Measurements from ENCODE around the gene CCDC90B. TPM values are rescaled to one million over a fixed set of nuclear protein-coding genes. Genes with fewer than 3 reads are reported as not detected.
"Not testable (repeated sequence)": the region's sequence is repeated elsewhere in the genome, so short reads cannot be mapped to it uniquely, and the experiment has no call there.

CCDC90B gene
- total RNA-seq, 1 donor: 44.6 TPM

- Histone ChIP-seq H3K27me3 (ENCODE audit: insufficient read depth, low read length) (no peaks in the 10 kb centered on the region), H3K4me1 (ENCODE audit: insufficient read depth, low read length) (no peaks in the 10 kb centered on the region)
These were observed 13.5 kb downstream of the CCDC90B start for GRCh38 chr11:83272627-83273026.

GRCh38 chr11:83271734-83272133 is 14.4 kb downstream of the CCDC90B start:
- not testable (repeated sequence) for H3K4me1 ChIP-seq (ENCODE audit: insufficient read depth, low read length); H3K4me3 ChIP-seq (ENCODE audit: low read length); H3K9me3 ChIP-seq (ENCODE audit: low read depth, low read length); H3K27me3 ChIP-seq (ENCODE audit: insufficient read depth, low read length)

More at GRCh38 chr11:83272627-83273026, 13.5 kb downstream of the CCDC90B start:
- H3K4me3 ChIP-seq (ENCODE audit: low read length): no peak overlapping the region
- no peaks in the 10 kb centered on the region for H3K9me3 ChIP-seq (ENCODE audit: low read depth, low read length)

- not testable (repeated sequence) for H3K9me3 ChIP-seq (ENCODE audit: low read depth, low read length); H3K4me3 ChIP-seq (ENCODE audit: low read length); H3K4me1 ChIP-seq (ENCODE audit: insufficient read depth, low read length); H3K27me3 ChIP-seq (ENCODE audit: insufficient read depth, low read length)
These were observed 17.1 kb downstream of the CCDC90B start for GRCh38 chr11:83269080-83269479.

DNA sequence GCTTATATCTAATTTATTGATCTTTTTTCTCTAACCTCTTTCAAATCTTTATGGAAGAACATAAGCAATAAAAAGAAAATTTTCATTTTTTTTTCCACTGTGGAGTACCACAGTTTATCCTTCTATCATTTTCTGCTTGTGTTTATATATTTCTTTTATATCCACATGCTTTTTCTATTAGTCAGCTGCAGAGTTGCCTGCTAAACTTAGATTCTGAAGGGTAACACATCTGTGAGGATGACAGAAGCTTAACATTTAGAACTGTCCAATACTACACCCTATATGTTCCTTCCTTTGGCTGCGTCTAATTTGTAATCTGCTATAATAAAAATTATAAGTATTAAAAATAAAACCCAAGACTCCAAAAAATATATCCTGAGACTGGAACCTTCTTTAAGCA is 20.8 kb downstream of the CCDC90B start:
- H3K9me3 ChIP-seq (ENCODE audit: low read depth, low read length): no peaks in the 10 kb centered on the region
- H3K27me3 ChIP-seq (ENCODE audit: insufficient read depth, low read length): no peaks in the 10 kb centered on the region

GRCh38 chr11:83259559-83259958 is 26.6 kb downstream of the CCDC90B start:
- Histone ChIP-seq H3K4me3 (ENCODE audit: low read length) (no peak overlapping the region), H3K4me1 (ENCODE audit: insufficient read depth, low read length) (no peaks in the 10 kb centered on the region), H3K9me3 (ENCODE audit: low read depth, low read length) (no peaks in the 10 kb centered on the region), H3K27me3 (ENCODE audit: insufficient read depth, low read length) (no peaks in the 10 kb centered on the region)

More for the DNA sequence above, 20.8 kb downstream of the CCDC90B start:
- H3K4me1 ChIP-seq (ENCODE audit: insufficient read depth, low read length): no peaks in the 10 kb centered on the region
- no peak overlapping the region for H3K4me3 ChIP-seq (ENCODE audit: low read length)

GRCh38 chr11:83257761-83258168 is 28.4 kb downstream of the CCDC90B start:
- H3K27me3 ChIP-seq (ENCODE audit: insufficient read depth, low read length): no peaks in the 10 kb centered on the region
- no peaks in the 10 kb centered on the region for H3K9me3 ChIP-seq (ENCODE audit: low read depth, low read length)
- no peak overlapping the region for H3K4me3 ChIP-seq (ENCODE audit: low read length)
- no peaks in the 10 kb centered on the region for H3K4me1 ChIP-seq (ENCODE audit: insufficient read depth, low read length)

- H3K27me3 ChIP-seq (ENCODE audit: insufficient read depth, low read length): no peaks in the 10 kb centered on the region
- no peak overlapping the region for H3K4me3 ChIP-seq (ENCODE audit: low read length)
- no peaks in the 10 kb centered on the region for H3K4me1 ChIP-seq (ENCODE audit: insufficient read depth, low read length)
- no peaks in the 10 kb centered on the region for H3K9me3 ChIP-seq (ENCODE audit: low read depth, low read length)
These were observed 29.4 kb downstream of the CCDC90B start for GRCh38 chr11:83256602-83257340.

GRCh38 chr11:83255366-83255765 is 30.8 kb downstream of the CCDC90B start:
- no peaks in the 10 kb centered on the region for H3K27me3 ChIP-seq (ENCODE audit: insufficient read depth, low read length)
- no peaks in the 10 kb centered on the region for H3K4me1 ChIP-seq (ENCODE audit: insufficient read depth, low read length)
- no peak overlapping the region for H3K4me3 ChIP-seq (ENCODE audit: low read length)

GRCh38 chr11:83252941-83253340 is 33.2 kb downstream of the CCDC90B start:
- no peaks in the 10 kb centered on the region for H3K9me3 ChIP-seq (ENCODE audit: low read depth, low read length)
- H3K27me3 ChIP-seq (ENCODE audit: insufficient read depth, low read length): no peaks in the 10 kb centered on the region
- no peak overlapping the region for H3K4me3 ChIP-seq (ENCODE audit: low read length)
- H3K4me1 ChIP-seq (ENCODE audit: insufficient read depth, low read length): no peaks in the 10 kb centered on the region

More at GRCh38 chr11:83255366-83255765, 30.8 kb downstream of the CCDC90B start:
- no peaks in the 10 kb centered on the region for H3K9me3 ChIP-seq (ENCODE audit: low read depth, low read length)

DNA sequence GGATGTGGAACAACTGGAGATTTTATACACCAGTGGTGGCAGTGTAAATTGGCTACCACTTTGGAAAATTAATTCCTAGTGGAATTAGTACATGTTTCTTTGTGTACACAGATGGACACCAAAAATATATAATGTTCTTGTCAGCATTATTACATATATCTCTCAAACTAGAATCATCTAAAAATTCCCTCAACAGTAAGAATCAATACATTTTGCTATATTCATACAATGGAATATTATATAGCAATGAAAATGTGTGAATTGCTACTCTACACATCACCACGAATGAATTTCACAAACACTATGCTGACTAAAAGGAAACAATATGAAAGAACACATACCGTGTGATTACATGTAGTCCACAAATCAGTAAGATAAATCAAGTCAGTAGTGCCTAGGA is 33.9 kb downstream of the CCDC90B start:
- Histone ChIP-seq H3K9me3 (ENCODE audit: low read depth, low read length) (no peaks in the 10 kb centered on the region), H3K4me3 (ENCODE audit: low read length) (no peak overlapping the region), H3K4me1 (ENCODE audit: insufficient read depth, low read length) (no peaks in the 10 kb centered on the region), H3K27me3 (ENCODE audit: insufficient read depth, low read length) (no peaks in the 10 kb centered on the region)

DNA sequence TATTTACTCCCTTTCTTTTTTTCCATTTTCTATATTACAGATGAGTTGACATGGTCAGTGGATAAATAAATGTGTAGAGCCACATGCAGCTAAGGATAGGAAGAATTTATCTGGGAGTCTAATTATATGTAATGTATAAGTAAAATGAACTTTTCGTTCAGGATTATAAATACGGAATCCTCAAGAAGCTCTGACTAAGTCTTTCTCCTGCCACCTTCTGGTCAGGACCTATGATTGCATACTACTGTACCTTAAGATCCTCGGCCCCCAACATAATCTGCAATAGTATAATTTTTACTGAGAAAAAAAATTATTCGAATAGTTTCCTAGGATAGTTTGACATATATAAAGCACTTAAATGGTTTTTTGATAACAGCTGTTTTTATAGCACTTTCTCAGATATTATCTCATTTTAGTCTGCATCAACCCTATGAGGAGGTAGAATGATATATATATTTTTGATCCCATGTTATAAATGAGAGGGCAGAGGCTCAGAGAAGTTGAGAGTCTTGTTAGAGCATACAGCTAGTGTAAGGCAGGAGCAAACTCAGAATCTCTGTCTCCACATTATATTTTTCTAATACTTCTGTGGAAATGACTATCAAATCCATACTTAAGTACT is 36.1 kb downstream of the CCDC90B start:
- H3K9me3 ChIP-seq (ENCODE audit: low read depth, low read length): no peaks in the 10 kb centered on the region
- no peaks in the 10 kb centered on the region for H3K27me3 ChIP-seq (ENCODE audit: insufficient read depth, low read length)
- H3K4me1 ChIP-seq (ENCODE audit: insufficient read depth, low read length): no peaks in the 10 kb centered on the region
- H3K4me3 ChIP-seq (ENCODE audit: low read length): no peak overlapping the region

GRCh38 chr11:83249445-83249844 is 36.7 kb downstream of the CCDC90B start:
- Histone ChIP-seq H3K27me3 (ENCODE audit: insufficient read depth, low read length) (no peaks in the 10 kb centered on the region), H3K4me1 (ENCODE audit: insufficient read depth, low read length) (no peaks in the 10 kb centered on the region), H3K4me3 (ENCODE audit: low read length) (no peak overlapping the region), H3K9me3 (ENCODE audit: low read depth, low read length) (no peaks in the 10 kb centered on the region)

DNA sequence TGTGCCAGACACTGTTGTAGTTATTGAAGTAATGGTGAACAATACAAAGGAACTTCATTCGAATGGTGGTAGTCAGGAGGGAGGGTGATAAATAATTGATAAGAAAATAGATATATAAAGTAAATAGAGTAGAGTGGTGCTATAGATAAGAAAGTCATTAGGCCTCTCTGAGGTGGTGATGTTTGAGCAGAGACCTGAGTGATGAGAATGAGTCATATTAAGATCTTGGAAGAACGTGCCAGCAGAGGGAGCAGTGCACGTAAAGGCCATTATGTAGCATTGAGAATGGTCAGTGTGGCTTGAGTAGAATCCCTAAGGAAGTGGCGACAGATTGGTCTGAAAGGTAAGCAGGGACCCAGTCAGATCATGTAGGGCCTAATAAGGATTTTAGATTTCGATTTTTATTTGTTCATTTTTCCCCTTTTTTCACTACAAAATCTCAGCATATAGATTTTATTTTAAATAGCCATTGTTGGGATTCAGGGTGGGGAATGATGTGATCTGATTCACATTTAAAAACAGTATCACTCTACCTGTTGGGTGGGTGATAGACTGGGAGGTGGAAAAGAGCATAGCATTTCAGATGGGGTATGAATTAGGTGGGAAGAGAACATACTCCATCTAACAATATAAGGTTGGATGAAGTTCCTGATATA is 44.7 kb downstream of the CCDC90B start:
- H3K4me1 ChIP-seq (ENCODE audit: insufficient read depth, low read length): no peaks in the 10 kb centered on the region
- no peaks in the 10 kb centered on the region for H3K27me3 ChIP-seq (ENCODE audit: insufficient read depth, low read length)
- no peaks in the 10 kb centered on the region for H3K9me3 ChIP-seq (ENCODE audit: low read depth, low read length)
- H3K4me3 ChIP-seq (ENCODE audit: low read length): no peak overlapping the region

DNA sequence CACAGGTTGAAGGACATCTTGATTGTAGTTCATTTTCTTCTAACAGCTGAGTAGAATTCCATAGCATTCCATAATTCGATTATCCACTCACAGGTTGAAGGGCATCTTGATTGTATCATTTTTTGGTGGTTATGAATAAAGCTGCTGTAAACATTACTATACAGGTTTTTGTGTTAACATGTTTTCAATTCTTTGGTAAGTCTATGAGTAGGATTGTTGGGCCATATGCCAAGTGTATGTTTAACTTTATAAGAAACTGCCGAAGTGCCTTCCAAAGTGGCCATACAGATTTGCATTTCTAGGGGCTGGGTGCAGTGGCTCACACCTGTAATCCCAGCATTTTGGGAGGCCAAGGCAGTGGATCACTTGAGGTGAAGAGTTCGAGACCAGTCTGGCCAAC is 48.1 kb downstream of the CCDC90B start:
- H3K4me1 ChIP-seq (ENCODE audit: insufficient read depth, low read length): no peaks in the 10 kb centered on the region
- no peaks in the 10 kb centered on the region for H3K9me3 ChIP-seq (ENCODE audit: low read depth, low read length)
- H3K27me3 ChIP-seq (ENCODE audit: insufficient read depth, low read length): no peaks in the 10 kb centered on the region
- H3K4me3 ChIP-seq (ENCODE audit: low read length): no peak overlapping the region

DNA sequence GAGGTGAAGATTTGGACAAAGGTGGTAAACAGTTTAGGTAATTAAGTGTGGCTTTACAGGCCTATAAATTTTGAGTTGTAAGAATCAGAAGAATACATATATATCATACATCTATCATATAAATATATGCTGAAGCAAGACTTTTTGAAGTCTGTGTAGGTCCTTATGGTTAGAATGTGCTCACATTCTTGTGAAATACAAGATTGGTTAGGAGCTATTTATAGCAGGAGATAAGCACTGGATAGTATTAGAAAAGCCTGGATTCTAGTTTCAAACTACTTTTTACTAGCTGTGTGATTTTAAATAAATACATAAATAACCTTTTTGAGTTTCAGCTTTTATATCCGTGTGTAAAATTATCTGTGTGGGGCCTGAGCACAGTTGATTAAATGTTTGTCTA is 50.3 kb downstream of the CCDC90B start:
- H3K4me3 ChIP-seq (ENCODE audit: low read length): no peak overlapping the region
- H3K4me1 ChIP-seq (ENCODE audit: insufficient read depth, low read length): no peaks in the 10 kb centered on the region
- H3K9me3 ChIP-seq (ENCODE audit: low read depth, low read length): no peaks in the 10 kb centered on the region
- no peaks in the 10 kb centered on the region for H3K27me3 ChIP-seq (ENCODE audit: insufficient read depth, low read length)

Data from mononuclear cell (primary cell).